BLaER1 (cell line): ENCODE results near the gene C13orf42.
"Not testable (repeated sequence)": the region's sequence is repeated elsewhere in the genome, so short reads cannot be mapped to it uniquely, and the experiment has no call there.

Source experiments
- H3K27ac ChIP-seq: shearing (Covaris generic); formaldehyde crosslinking; 2 replicates; pipeline ENCODE4 v1.8.1; 2022
- H3K27me3 ChIP-seq: shearing (Covaris generic); formaldehyde crosslinking; 2 replicates; pipeline ENCODE4 v1.8.1; 2022
- H3K36me3 ChIP-seq: shearing (Covaris generic); formaldehyde crosslinking; 2 replicates; pipeline ENCODE4 v1.8.1; 2022
- H3K4me1 ChIP-seq: shearing (Covaris generic); formaldehyde crosslinking; 2 replicates; pipeline ENCODE4 v1.8.1; 2022
- H3K4me2 ChIP-seq: shearing (Covaris generic); formaldehyde crosslinking; 2 replicates; pipeline ENCODE4 v1.8.1; 2022
- H3K4me3 ChIP-seq: shearing (Covaris generic); formaldehyde crosslinking; 2 replicates; pipeline ENCODE4 v1.8.1; 2022
- H3K9ac ChIP-seq: shearing (Covaris generic); formaldehyde crosslinking; 2 replicates; pipeline ENCODE4 v1.8.1; 2022
- H3K9me3 ChIP-seq: shearing (Covaris generic); formaldehyde crosslinking; 2 replicates; pipeline ENCODE4 v1.8.1; 2022
- H4K20me1 ChIP-seq: shearing (Covaris generic); formaldehyde crosslinking; 2 replicates; pipeline ENCODE4 v1.8.1; 2022
- Cebpa-rat ChIP-seq: shearing (Covaris generic); IDR thresholded peaks from 2 replicates; pipeline ENCODE4 v1.8.1; 2022

The C13orf42 gene

GRCh38 chr13:51097353-51098043 lies 13.6 kb downstream of the C13orf42 start:
- H3K9ac ChIP-seq, result no peak overlapping the region

GRCh38 chr13:51096131-51096530 lies 14.9 kb downstream of the C13orf42 start:
- no peak overlapping the region for H3K9ac ChIP-seq
- H3K27me3 ChIP-seq, result no peaks in the 10 kb centered on the region
- H3K9me3 ChIP-seq, result no peaks in the 10 kb centered on the region
- no peaks in the 10 kb centered on the region for H3K36me3 ChIP-seq
- H3K4me2 ChIP-seq, result no peak overlapping the region
- H3K27ac ChIP-seq, result no peak overlapping the region
- H3K4me1 ChIP-seq, result no peaks in the 10 kb centered on the region
- H3K4me3 ChIP-seq, result no peak overlapping the region
- no peak for TF ChIP-seq Cebpa-rat
- no peaks in the 10 kb centered on the region for H4K20me1 ChIP-seq

More at GRCh38 chr13:51097353-51098043, 13.6 kb downstream of the C13orf42 start:
- Histone ChIP-seq H4K20me1 (no peaks in the 10 kb centered on the region), H3K27me3 (no peaks in the 10 kb centered on the region), H3K9me3 (no peaks in the 10 kb centered on the region), H3K4me2 (no peak overlapping the region), H3K36me3 (no peaks in the 10 kb centered on the region), H3K27ac (no peak overlapping the region), H3K4me3 (no peak overlapping the region), H3K4me1 (no peaks in the 10 kb centered on the region)
- no peak for TF ChIP-seq Cebpa-rat

- Histone ChIP-seq H4K20me1 (no peaks in the 10 kb centered on the region), H3K4me2 (no peak overlapping the region), H3K9ac (no peak overlapping the region), H3K27ac (no peak overlapping the region), H3K9me3 (no peaks in the 10 kb centered on the region), H3K4me3 (no peak overlapping the region), H3K4me1 (no peaks in the 10 kb centered on the region), H3K36me3 (no peaks in the 10 kb centered on the region), H3K27me3 (no peaks in the 10 kb centered on the region)
- TF ChIP-seq Cebpa-rat, result no peak
These were observed 17.5 kb downstream of the C13orf42 start for GRCh38 chr13:51093574-51093973.

GRCh38 chr13:51091839-51092238 lies 19.2 kb downstream of the C13orf42 start:
- no peaks in the 10 kb centered on the region for H3K4me1 ChIP-seq
- H3K36me3 ChIP-seq, result no peaks in the 10 kb centered on the region
- TF ChIP-seq Cebpa-rat, result no peak
- H3K4me2 ChIP-seq, result no peak overlapping the region
- no peak overlapping the region for H3K9ac ChIP-seq
- no peaks in the 10 kb centered on the region for H3K27me3 ChIP-seq
- H3K4me3 ChIP-seq, result no peak overlapping the region
- no peaks in the 10 kb centered on the region for H4K20me1 ChIP-seq
- H3K9me3 ChIP-seq, result no peaks in the 10 kb centered on the region
- no peak overlapping the region for H3K27ac ChIP-seq

- Histone ChIP-seq H3K4me1 (peaks cover 10% of the 10 kb centered on the region), H3K27ac (no peak overlapping the region), H3K9ac (no peak overlapping the region), H3K4me2 (no peak overlapping the region), H3K4me3 (no peak overlapping the region), H3K27me3 (no peaks in the 10 kb centered on the region), H4K20me1 (no peaks in the 10 kb centered on the region), H3K9me3 (no peaks in the 10 kb centered on the region), H3K36me3 (no peaks in the 10 kb centered on the region)
- TF ChIP-seq Cebpa-rat, result no peak
These were observed 27.4 kb downstream of the C13orf42 start for GRCh38 chr13:51083706-51084105.

- not testable (repeated sequence) for H3K9me3 ChIP-seq, H3K27me3 ChIP-seq, H3K36me3 ChIP-seq, H3K4me3 ChIP-seq, H3K4me1 ChIP-seq, H3K27ac ChIP-seq, H4K20me1 ChIP-seq, H3K9ac ChIP-seq, H3K4me2 ChIP-seq
These were observed 30.5 kb downstream of the C13orf42 start for GRCh38 chr13:51080478-51081065.

- Histone ChIP-seq H3K4me2 (peak overlapping the region; percentile 54), H3K9me3 (no peaks in the 10 kb centered on the region), H4K20me1 (no peaks in the 10 kb centered on the region), H3K36me3 (no peaks in the 10 kb centered on the region), H3K9ac (no peak overlapping the region), H3K27ac (no peak overlapping the region), H3K27me3 (no peaks in the 10 kb centered on the region), H3K4me3 (no peak overlapping the region), H3K4me1 (peaks cover 45% of the 10 kb centered on the region)
- no peak for TF ChIP-seq Cebpa-rat
These were observed 39.6 kb downstream of the C13orf42 start for GRCh38 chr13:51071493-51071892.

GRCh38 chr13:51070005-51070649 lies 40.9 kb downstream of the C13orf42 start:
- peaks cover 56% of the 10 kb centered on the region for H3K4me1 ChIP-seq
- no peaks in the 10 kb centered on the region for H4K20me1 ChIP-seq
- peak overlapping the region; percentile 54 for H3K4me2 ChIP-seq
- H3K9me3 ChIP-seq, result no peaks in the 10 kb centered on the region
- no peaks in the 10 kb centered on the region for H3K36me3 ChIP-seq
- H3K27me3 ChIP-seq, result no peaks in the 10 kb centered on the region
- TF ChIP-seq Cebpa-rat, result no peak
- H3K9ac ChIP-seq, result no peak overlapping the region
- no peak overlapping the region for H3K4me3 ChIP-seq
- H3K27ac ChIP-seq, result 0 out of 2 replicates have a peak overlapping the region, but pooled peaks have one; percentile 11

GRCh38 chr13:51068501-51068900 lies 42.6 kb downstream of the C13orf42 start:
- Histone ChIP-seq H3K4me3 (no peak overlapping the region), H3K4me1 (peaks cover 56% of the 10 kb centered on the region), H4K20me1 (no peaks in the 10 kb centered on the region), H3K36me3 (no peaks in the 10 kb centered on the region), H3K9me3 (no peaks in the 10 kb centered on the region), H3K9ac (no peak overlapping the region), H3K4me2 (no peak overlapping the region), H3K27me3 (no peaks in the 10 kb centered on the region), H3K27ac (no peak overlapping the region)
- no peak for TF ChIP-seq Cebpa-rat

GRCh38 chr13:51067706-51068105 lies 43.4 kb downstream of the C13orf42 start:
- TF ChIP-seq Cebpa-rat, result no peak
- no peaks in the 10 kb centered on the region for H4K20me1 ChIP-seq
- H3K4me1 ChIP-seq, result peaks cover 56% of the 10 kb centered on the region
- no peak overlapping the region for H3K4me2 ChIP-seq
- no peak overlapping the region for H3K9ac ChIP-seq
- H3K36me3 ChIP-seq, result no peaks in the 10 kb centered on the region
- no peaks in the 10 kb centered on the region for H3K9me3 ChIP-seq
- H3K27ac ChIP-seq, result no peak overlapping the region
- no peaks in the 10 kb centered on the region for H3K27me3 ChIP-seq
- H3K4me3 ChIP-seq, result no peak overlapping the region
